GM21360 (cell line): ENCODE results near the gene GRHL1.

ENCODE experiments used
- ATAC-seq: cut with Tn5 transposase; IDR thresholded peaks from one replicate; pipeline ENCODE4 v1.9.1; 2021; ENCODE audit warnings: mild to moderate bottlenecking, moderate library complexity; ENCODE audit not compliant: unreplicated experiment

The GRHL1 gene

DNA sequence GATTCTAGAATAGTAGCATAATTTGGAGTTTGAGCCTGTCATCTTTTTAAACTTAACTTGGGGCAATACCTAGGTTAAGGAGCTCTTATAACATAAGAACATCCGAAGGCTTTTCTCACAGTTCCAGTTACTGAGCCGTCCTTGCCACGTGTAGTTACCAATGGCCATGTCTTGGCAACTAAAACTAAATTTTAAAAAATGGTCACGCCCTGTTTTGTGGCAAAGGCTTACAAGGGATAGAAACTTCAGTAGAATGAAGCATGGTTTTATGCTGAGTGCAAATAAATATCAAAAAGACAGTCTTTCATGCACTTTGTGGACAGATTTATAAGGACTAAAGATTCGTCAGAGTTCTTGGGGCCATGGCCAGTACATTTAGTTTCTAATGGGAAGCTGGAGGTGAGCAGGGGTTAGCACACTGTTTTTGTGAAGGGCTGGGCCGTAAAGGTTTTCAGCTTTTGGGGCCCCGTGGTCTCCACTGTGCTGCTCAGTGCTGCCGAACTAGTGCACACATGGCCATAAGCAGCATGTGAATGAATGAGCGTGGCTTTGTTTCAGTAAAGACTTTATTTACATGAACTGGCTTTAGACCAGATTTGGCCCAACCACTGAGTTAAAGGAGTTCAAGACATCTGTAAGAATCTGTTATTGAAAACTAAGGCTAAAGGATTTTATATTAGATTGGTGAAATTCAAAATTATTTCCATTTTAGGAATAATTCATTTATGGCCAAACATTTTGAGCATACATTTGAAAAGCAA is 41.1 kb downstream of the GRHL1 start:
- ATAC-seq, result no peak

DNA sequence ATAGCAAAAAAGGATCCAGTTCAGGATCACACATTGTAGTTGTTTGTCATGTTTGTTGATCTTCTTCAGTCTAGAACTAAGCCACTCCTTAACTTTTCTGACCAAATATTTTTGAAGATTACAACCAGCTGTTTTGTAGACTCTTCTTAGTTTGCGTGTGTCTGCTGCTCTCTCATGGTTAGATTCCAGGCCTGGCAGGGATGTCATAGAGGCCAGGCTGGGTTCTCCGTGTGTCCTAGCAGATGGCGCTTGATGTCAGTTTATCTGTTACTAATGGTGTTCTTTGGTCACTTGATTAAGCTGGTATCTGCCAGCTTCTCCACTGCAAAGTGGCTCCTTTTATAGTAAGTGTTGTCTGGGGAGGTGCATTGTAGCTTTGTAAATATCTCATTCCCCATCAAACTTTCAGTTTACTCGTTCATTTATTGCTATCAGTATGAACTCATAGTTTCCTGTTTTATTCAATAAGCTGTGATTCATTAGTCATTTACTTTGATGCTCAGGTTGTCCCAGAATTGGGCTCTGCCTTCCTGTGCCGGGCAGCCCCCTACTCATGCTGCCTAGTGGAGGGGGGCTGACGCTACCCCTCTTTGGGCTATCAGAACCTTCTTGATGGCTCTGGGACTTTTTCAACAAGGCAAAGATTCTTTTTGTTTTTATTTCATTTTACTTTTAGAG is 42.1 kb downstream of the GRHL1 start:
- no peak for ATAC-seq

DNA sequence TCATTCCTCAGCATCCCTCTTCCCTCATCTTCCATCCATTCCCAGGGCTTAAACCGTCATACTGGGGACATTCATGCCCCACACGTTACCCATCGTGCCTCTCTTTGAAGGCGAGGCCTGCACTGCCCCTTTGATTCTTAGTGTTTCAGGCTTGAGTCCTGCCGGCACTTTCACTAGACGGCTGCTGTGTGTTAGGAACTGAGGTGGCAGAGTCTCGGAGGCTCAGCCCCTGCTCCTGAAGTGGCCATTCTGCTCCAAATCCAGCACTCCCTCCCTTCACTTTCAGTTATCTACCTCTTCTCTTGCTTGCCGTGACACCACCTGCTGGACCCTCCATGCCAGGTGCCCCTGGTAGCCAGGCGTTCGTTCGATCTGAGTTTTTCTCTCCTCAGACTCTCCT is 43.0 kb downstream of the GRHL1 start:
- ATAC-seq, result no peak

DNA sequence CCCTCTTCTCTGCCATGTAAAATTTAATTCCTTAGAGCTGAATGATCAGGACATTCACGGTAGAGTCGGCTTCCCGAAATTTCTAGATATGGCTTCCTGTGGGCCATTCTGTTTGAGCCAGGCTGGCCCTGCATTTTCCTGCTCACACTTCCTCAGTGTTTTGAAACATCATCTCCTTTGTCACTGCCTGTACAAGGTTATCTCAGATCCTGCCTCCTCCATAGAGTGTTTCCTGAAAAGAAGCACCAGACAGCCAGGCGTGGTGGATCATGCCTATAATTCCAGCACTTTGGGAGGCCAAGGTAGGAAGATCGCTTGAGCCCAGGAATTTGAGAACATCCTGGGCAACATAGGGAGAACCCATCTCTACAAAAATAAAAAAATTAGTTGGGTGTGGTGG is 43.6 kb downstream of the GRHL1 start:
- no peak for ATAC-seq

DNA sequence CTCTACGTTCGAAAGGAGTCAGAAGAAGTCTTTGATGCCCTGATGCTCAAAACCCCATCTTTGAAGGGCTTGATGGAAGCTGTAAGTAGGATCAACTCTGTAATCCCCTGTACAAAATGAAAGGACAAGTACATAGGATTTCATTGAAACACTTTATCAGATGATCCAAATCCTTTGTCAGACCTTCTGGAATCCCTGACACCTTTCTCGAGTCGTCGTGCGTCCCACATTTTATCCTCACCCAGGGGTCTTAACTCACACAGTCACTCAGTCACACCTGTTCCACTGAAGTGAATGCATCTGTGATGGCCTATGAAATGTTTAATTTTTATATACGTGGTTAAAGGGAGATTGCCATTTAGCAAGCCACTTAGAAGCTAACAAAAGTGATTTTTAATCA is 44.8 kb downstream of the GRHL1 start:
- ATAC-seq, result no peak

DNA sequence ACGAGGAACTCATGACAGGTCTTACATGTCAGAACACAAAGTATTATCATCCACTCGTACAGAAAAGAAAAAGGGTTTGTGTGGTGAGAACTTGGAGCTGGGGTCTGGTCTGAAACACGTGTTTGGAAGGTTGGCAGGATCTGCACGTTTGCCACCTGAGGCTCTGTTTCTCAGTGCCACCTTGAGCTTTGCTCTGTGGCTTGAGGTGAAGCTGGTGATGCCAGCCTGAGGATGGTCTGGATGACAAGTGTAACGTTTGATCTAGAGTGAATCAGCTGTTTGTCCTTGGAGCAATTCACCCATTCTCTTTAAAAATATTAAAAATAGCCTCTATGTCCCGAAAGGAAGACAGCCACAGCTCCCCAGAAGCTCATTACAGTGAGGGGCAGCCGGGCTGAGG is 46.4 kb downstream of the GRHL1 start:
- ATAC-seq, result no peak

DNA sequence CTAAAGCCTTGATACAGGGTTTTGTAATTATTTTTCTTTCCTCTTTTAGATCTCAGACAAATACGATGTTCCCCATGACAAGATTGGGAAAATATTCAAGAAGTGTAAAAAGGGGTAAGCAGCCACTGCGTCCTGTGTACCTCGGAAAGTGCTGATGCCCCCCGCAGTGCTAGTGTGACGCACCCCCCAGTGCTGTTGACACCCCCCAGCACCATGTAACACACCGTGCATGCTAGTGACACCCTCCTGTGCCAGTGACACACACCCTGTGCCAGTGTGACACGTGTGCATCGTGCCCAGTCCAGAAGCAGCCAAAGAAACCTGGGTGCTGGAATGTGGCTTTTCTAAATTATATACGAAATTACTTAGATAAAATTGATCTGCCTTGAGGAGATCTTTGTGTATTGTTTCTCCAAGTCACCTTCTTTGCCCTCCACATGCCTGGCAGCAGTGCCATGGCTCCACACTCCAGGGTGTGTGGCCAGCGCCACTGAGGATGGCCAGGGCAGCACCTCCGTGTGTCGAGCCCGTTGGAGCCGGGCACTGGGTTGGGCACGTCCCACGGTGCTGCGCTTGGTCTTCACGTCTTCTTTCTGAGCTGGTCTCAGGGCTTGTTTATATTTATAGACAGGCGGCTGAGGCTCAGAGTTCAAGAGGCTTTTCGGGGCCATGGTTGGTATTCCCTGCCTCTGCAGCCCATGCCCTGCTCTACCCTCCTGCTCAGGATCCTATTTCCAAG is 47.6 kb downstream of the GRHL1 start:
- no peak for ATAC-seq

DNA sequence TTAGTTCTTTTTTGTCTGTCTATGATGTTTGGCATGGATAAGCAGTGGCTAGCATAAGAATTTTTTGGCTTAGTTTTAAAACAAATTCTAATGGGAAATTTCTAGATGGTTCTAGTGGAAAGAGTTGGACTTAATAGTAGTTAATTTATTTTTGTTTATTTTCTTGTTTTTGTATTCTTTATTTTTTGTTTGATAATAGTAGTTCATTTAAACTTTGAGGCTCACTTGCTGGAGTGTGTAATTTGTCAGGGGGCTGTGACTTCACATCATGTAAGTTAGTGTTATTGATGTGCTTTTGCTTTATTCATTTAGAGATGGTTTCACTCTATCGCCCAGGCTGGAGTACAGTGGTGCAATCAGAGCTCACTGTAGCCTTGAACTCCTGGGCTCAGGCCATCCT is 48.2 kb downstream of the GRHL1 start:
- no peak for ATAC-seq

DNA sequence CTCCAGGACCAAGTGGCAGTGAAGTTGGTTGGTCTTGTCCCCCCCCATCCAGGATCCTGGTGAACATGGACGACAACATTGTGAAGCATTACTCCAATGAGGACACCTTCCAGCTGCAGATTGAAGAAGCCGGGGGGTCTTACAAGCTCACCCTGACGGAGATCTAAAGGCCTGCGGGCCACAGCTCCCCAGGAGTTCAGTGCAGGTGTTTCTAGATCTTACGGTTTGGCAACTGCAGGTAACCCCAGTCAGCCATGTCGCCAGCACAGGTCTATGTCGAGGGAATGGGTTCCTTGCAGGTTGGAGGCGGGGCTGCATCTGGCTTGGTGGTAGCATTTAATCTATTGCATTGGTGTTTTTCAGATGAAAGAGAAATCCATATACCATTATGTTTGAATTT is 49.0 kb downstream of the GRHL1 start:
- no peak for ATAC-seq

DNA sequence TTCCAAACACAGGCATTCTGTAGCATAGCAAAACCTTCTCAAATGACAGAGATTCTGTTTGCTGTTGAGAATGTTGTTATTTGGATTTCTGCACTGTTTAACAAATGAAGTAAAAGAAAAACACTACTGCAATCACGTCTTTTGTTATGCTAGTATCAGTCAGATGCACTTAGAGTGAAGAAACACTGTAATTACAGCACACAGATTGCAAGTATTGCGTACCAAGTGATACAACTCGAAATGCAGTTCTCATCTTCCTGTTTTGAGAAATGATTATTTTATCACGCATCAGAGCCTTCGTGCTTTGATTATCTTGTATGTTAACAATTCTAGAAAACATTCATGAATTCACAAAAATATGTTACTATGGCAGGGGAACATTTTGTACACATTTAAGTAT is 50.1 kb downstream of the GRHL1 start:
- ATAC-seq, result no peak

DNA sequence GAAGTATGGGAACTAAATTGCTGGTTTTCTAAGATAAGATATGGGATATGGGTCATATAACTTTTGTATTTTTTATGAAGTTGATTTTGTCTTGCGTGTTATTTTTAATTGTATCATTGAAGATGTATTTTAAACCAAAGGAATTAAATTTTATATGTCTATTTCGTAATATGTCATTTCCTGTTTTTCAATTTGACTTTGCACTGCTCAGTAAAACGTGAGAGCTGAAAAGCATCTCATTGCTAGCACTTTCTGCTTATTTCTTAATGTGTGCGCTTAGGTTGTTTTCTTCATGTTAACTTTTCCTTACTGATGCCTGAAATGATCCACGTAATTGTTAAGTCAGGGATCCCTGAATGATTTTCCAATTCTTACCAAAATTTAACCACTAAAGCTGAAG is 50.6 kb downstream of the GRHL1 start:
- ATAC-seq, result no peak

DNA sequence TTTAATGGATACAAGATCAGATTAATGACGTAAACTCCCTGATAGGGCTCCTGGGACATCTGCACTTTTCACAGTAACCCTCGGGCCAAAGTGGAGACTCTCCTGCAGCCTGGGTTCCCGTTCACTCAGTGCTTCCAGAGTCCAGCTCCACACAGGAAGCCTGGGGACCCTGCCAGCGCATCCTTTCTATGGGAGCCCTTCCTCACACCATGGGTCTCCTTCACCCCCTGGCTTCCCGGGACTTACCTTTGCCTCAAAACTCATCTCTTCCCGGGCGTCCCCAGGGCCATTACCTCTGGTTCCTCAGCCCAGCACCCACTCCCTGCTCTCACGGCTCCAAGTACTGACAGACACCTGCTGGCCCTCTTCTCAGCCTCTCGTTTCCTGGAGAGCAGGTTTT is 51.2 kb downstream of the GRHL1 start:
- ATAC-seq, result no peak

DNA sequence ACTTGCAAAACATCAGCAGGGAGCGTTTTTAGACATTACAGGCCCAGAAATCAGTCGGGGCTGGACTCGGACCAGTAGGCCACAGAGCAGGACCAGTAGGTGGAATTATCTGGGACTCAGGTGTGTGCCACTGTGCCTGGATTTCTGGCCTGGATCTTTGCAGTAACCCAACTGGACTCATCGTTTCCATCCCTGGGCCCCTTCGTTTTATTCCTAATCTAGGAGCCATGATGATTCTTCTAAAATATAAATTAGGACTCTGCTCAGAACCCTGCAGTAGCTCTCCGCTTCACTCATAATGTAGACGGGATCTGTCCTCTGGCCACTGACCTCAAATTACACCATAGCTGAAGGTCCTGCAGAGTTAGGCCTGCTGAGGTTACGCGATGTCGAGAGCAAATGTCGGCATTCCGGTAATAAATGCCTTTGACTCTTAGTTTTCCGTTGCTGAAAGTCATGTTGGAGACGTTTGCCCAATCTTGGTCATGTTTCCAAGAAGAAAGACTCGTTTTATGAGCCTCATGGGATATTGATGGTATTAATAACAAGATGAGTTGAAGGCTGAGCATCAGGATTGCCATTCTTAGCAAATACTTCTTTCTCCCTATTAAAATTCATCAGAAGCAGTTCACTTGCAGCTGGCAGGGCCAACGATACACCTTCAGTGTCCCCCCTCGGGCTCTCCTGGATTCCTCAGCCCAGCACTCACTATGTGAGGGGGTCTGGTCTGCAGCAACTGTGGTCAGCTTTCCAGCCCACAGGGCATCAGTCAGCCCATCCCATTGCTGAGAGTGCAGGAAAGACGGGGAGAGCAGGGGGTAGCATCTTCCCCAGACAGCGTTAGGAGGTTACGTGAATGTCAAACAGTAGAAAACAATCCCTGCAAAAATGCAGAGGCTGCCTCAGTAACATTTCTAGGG is 52.0 kb downstream of the GRHL1 start:
- no peak for ATAC-seq

DNA sequence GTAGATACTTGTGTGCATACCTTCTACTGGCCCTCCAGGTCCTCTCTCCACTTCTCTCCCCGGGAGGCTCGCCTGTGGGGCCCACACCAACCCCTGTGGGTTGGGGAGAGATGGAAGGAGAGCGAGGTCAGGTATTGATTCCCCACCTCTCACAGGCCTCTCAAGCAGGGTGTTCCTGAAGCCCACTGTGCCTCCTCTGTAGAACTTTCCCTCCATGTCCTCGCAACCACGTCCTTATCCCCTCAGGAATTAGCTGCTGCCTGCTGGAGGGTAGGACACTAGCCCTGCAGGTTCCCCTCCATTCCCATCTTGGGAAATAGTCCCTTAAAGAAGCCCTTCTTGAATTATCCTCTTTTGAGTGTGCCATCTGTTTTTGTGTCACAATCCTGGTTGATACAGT is 52.9 kb downstream of the GRHL1 start:
- ATAC-seq, result no peak

DNA sequence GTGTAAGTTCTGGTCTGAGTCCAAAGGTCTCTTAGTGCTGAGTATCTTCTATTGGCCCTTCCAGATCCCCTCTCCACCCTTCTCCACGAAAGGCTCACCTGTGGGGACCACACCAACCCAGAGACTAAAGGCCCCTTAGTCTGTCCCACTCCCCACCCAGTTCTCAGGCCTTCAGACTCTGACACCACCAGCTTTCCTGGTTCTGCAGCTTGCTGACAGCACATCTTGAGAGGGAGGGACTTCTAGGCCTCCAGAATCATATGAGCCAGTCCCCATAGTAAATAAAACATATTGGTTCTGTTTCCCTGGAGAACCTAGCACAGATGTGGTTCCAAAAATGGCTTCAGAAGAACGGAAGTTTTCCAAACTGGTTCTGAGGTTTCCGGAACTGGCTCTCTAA is 53.3 kb downstream of the GRHL1 start:
- no peak for ATAC-seq

DNA sequence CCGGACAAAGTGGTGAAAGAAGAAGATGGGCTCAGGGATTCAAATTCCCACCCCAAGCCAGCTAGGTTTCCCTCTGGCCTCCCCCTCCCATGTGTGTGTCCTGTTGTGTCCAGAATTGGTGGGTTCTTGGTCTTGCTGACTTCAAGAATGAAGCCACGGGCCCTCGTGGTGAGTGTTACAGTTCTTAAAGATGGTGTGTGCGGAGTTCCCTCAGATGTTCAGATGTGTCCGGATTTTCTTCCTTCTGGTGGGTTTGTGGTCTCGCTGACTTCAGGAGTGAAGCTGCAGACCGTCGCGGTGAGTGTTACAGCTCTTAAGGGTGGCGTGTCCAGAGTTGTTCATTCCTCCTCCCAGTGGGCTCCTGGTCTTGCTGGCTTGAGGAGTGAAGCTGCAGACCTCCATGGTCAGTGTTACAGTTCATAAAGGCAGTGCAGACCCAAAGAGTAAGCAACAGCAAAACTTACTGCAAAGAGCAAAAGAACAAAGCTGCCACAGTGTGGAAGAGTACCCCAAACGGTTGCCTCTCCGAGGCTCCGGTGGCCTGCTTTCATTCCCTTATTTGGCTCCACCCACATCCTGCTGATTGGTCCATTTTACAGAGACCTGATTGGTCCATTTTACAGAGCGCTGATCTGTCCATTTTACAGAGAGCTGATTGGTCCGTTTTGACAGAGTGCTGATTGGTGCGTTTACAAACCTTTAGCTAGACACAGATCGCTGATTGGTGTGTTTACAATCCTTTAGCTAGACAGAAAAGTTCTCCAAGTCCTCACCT is 54.2 kb downstream of the GRHL1 start:
- ATAC-seq, result no peak

DNA sequence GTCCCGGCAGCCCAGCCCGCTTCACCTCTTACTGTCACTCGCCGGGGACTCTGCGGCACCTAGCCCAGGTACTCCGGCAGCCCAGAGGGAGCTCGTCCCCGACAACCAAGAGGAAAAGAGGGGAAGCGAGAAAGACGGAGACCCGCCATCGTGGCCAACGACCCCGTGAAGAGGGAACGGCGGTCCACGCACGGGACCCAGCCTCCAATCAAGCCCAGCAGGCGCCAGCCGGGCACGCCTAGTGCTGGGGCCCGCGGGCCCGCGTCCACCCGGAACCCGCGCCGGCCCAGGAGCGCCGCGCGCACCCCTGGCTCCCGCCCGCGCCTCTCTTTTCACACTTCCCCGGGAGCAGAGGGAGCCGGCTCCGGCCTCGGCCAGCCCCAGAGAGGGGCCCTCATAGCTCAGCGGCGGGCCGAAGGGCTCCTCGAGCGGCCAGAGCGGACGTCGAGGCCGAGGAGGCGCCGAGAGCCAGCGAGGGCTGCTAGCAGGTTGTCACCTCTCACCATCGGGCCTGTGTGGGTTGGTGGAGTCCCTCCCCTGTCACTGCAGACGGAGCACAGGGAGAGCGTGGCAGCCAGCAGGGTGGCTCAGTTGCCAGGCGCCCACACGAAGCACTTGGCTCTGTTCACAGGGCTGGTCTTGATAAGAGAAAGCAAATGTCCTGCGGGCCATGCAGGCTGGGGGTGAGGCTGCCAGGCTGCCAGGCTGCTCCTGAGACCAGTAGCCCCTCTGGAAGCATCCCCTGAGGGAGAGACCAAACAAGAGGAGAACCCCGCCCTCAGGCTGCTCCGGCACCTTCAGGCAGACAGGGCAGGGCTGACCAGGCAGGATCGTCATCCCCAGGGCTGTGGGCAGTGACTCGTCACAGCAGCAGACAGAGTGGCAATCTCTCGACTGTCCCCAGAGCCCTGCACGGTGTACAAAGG is 55.0 kb downstream of the GRHL1 start:
- no peak for ATAC-seq

DNA sequence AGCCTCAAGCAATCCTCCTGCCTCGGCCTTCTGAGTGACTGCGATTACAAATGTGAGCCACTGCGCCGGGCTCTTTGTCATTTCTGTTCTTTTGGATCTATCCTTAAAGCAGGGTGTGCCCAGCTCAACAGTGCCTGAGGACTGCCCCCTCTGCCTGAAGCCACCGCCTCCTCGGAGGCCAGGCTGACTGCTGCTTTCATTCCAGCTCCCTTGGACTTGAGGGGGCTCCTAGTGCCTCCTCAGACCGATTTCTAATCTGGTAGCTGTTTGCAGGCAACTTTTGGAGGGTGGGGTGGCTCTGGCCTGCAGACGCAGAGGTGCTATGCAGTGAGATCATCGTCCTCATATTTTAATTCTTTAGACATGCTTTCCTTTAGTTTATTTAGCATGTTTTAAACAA is 55.9 kb downstream of the GRHL1 start:
- ATAC-seq, result no peak
